Measurements from ENCODE around the gene CCNDBP1.

Gene CCNDBP1

GRCh38 chr15:43242616-43243015, 57.4 kb downstream of the CCNDBP1 start:
- TF ChIP-seq CTCF (IDR thresholded peaks at IDR 0.05; ENCODE audit: low read depth, low read length): no peak
- in situ Hi-C loops (cut with HindIII; ENCODE audit: low sequenced_read_pairs): no loop called here
- DNase-seq (ENCODE audit: low read depth, low spot score): no peak
- H3K4me3 ChIP-seq (ENCODE audit: low read depth, low read length): no peak overlapping the region

GRCh38 chr15:43243020-43243645, 57.9 kb downstream of the CCNDBP1 start:
- no peak for TF ChIP-seq CTCF (IDR thresholded peaks at IDR 0.05; ENCODE audit: low read depth, low read length)
- in situ Hi-C loops (cut with HindIII; ENCODE audit: low sequenced_read_pairs): no loop called here
- no peak overlapping the region for H3K4me3 ChIP-seq (ENCODE audit: low read depth, low read length)
- no peak for DNase-seq (ENCODE audit: low read depth, low spot score)

- H3K4me3 ChIP-seq (ENCODE audit: low read depth, low read length): no peak overlapping the region
- in situ Hi-C loops (cut with HindIII; ENCODE audit: low sequenced_read_pairs): no loop called here
- no peak for TF ChIP-seq CTCF (IDR thresholded peaks at IDR 0.05; ENCODE audit: low read depth, low read length)
- no peak for DNase-seq (ENCODE audit: low read depth, low spot score)
These were observed 58.9 kb downstream of the CCNDBP1 start for GRCh38 chr15:43244092-43244491.

- in situ Hi-C loops (cut with HindIII; ENCODE audit: low sequenced_read_pairs): no loop called here
- no peak overlapping the region for H3K4me3 ChIP-seq (ENCODE audit: low read depth, low read length)
- no peak for DNase-seq (ENCODE audit: low read depth, low spot score)
- TF ChIP-seq CTCF (IDR thresholded peaks at IDR 0.05; ENCODE audit: low read depth, low read length): no peak
These were observed 61.1 kb downstream of the CCNDBP1 start for GRCh38 chr15:43246261-43246774.

All from astrocyte of the spinal cord (primary cell).